SK-N-SH (cell line): Measurements from ENCODE around the gene CHPF2.

ENCODE experiments used
- CTCF ChIP-seq: fragments of 200-600 bp; sonication (generic); IDR thresholded peaks from 2 replicates; pipeline ENCODE4 v1.6.1; 2017; ENCODE audit warnings: antibody characterized with exemption, mild to moderate bottlenecking, moderate library complexity
- EZH2phosphoT487 ChIP-seq: fragments of 200-600 bp; sonication (generic); IDR thresholded peaks from 2 replicates; pipeline ENCODE4 v1.6.1; 2017; ENCODE audit warnings: low read depth, mixed run types, mild to moderate bottlenecking, antibody characterized with exemption, moderate library complexity, borderline replicate concordance
- MXI1 ChIP-seq: IDR thresholded peaks from 2 replicates; pipeline ENCODE4 v1.6.1; 2012; ENCODE audit warnings: mild to moderate bottlenecking, low read depth, low read length, improper control_type of control experiment
- PBX3 ChIP-seq: IDR thresholded peaks from 2 replicates; pipeline ENCODE4; 2012
- RXRA ChIP-seq: IDR thresholded peaks from 2 replicates; pipeline ENCODE4 v1.4.0; 2012; ENCODE audit warnings: low read depth, mild to moderate bottlenecking, borderline replicate concordance

- TF ChIP-seq PBX3 (no peak), RXRA (no peak), CTCF (no peak), EZH2phosphoT487 (no peak), MXI1 (no peak)
These were observed 6.0 kb downstream of the CHPF2 start for GRCh38 chr7:151238190-151238810.
